ENCODE measurements around the gene GPR137B.

GPR137B gene

DNA sequence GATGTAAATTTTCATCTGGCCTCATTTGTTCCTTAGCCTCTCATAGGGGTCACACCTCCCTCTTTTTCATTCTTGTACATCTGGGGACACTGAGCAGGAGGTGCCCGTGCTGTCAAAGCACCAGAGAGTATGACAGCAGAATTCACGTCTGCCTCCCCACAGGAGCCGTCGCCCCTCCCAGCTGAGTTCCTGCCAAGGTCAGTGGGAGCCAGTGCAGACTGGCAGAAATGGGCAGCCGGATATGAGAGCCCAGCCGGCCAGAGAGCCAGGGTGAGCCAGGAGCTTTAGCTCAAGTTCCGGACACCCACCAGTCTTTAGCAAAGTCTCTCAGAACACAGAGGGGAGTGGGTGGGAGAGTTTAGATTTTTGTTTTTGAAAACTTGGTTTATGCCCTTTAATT lies 21.9 kb downstream of the GPR137B start:
- H3K27ac ChIP-seq = no peak overlapping the region
- TF ChIP-seq ZFX (IDR thresholded peaks at IDR 0.05; ENCODE audit: borderline replicate concordance) = no peak
- TF ChIP-seq, protein P1, sequence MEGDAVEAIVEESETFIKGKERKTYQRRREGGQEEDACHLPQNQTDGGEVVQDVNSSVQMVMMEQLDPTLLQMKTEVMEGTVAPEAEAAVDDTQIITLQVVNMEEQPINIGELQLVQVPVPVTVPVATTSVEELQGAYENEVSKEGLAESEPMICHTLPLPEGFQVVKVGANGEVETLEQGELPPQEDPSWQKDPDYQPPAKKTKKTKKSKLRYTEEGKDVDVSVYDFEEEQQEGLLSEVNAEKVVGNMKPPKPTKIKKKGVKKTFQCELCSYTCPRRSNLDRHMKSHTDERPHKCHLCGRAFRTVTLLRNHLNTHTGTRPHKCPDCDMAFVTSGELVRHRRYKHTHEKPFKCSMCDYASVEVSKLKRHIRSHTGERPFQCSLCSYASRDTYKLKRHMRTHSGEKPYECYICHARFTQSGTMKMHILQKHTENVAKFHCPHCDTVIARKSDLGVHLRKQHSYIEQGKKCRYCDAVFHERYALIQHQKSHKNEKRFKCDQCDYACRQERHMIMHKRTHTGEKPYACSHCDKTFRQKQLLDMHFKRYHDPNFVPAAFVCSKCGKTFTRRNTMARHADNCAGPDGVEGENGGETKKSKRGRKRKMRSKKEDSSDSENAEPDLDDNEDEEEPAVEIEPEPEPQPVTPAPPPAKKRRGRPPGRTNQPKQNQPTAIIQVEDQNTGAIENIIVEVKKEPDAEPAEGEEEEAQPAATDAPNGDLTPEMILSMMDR (IDR thresholded peaks at IDR 0.05) = no peak

DNA sequence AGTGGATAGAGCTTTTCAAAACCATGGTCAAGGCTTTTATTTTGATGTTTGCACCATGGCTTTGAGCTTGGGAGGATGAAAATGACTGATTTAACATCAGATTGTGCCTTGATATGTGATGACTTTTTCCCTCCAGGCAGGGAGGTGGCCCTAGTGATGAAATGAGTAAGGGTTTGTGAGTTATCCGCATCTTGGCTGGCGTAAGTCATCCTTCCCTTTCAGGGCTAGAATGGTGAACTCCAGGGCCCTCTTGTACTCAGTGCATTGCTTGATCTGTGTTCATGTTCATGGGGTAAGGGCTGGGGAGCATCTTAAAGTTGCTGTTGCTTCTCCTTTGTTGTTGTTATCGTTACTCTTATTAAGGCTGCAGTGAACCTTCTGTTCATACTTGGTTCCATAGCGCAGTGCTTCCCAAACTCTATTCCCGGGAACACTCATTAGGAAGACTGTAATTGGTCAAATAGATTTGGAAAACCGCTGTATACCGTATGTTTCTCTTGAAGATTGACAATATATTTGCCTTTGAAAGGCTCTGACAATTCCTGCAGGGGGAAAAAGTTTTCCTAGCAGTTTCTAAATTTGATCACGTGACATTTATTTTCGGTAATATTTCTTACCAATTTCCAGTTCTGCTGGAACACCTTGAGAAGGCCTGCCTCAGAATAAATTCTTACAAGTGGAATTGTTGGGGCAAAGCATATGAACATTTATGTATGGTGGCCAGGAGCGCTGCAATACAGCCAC lies 23.1 kb downstream of the GPR137B start:
- TF ChIP-seq, protein P1 (IDR thresholded peaks at IDR 0.05) = no peak
- no peak for TF ChIP-seq ZFX (IDR thresholded peaks at IDR 0.05; ENCODE audit: borderline replicate concordance)

DNA sequence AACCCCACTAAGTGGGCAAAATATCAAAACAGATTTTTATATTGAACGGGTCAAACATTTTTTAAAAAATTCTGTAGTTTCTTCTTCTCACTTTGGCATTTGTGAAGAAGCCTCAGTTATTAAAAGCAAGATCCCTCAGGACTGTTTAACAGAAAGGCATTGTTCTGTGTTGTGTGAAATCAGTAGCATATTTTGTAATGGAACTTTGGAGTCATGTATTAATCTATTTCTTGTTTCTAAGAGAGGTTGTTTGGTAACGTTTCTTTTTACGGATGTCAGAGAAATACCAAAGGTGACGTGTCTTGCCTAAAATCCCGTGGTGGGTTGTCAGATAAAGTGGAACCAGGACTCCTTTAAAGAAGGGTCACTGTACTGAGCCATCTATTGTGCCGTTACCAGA lies 23.7 kb downstream of the GPR137B start:
- H3K27ac ChIP-seq = no peak overlapping the region

More for the DNA sequence above, 23.1 kb downstream of the GPR137B start:
- H3K27ac ChIP-seq = no peak overlapping the region

DNA sequence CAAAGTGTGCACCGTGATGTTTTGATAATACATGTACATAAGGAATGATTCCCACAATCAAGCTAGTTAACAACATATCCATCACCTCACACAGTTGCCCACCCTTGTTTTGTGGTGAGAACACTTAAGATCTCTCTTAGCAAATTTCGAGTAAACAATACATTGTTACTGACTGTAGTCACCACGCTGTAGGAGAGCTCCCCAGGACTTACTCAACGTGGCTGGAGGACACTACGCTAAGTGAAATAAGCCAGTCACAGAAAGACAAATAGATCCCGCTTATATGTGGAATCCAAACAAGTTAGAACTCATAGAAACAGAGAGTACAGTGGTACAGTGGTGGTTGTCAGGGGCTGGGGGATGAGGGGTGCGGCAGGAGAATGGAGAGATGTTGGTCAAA lies 24.8 kb downstream of the GPR137B start:
- no peak overlapping the region for H3K27ac ChIP-seq
- TF ChIP-seq, protein P1 (IDR thresholded peaks at IDR 0.05) = no peak
- TF ChIP-seq ZFX (IDR thresholded peaks at IDR 0.05; ENCODE audit: borderline replicate concordance) = no peak

More for the DNA sequence above, 23.7 kb downstream of the GPR137B start:
- no peak for TF ChIP-seq ZFX (IDR thresholded peaks at IDR 0.05; ENCODE audit: borderline replicate concordance)
- TF ChIP-seq, protein P1 (IDR thresholded peaks at IDR 0.05) = no peak

DNA sequence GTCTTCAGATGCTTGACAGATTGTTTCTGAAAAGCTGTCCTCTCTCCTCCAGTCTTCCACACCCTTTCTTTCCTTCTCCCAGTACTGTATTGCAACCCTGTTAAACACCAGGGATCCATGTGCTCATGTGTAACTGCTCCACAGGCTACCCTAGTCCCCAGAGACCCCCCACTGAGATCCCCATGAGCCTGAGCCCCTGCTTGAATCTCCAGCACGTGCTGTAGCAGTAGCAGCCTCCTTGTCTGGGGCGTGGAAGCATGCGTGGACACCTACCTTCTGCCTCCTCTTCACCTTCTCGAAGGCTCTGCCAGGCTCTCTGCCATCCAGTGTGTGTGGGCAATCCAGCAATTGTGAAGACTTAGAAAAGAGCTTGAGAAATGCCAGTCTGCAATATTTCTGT lies 25.2 kb downstream of the GPR137B start:
- no peak for TF ChIP-seq ZFX (IDR thresholded peaks at IDR 0.05; ENCODE audit: borderline replicate concordance)
- TF ChIP-seq, protein P1 (IDR thresholded peaks at IDR 0.05) = no peak
- no peak overlapping the region for H3K27ac ChIP-seq

DNA sequence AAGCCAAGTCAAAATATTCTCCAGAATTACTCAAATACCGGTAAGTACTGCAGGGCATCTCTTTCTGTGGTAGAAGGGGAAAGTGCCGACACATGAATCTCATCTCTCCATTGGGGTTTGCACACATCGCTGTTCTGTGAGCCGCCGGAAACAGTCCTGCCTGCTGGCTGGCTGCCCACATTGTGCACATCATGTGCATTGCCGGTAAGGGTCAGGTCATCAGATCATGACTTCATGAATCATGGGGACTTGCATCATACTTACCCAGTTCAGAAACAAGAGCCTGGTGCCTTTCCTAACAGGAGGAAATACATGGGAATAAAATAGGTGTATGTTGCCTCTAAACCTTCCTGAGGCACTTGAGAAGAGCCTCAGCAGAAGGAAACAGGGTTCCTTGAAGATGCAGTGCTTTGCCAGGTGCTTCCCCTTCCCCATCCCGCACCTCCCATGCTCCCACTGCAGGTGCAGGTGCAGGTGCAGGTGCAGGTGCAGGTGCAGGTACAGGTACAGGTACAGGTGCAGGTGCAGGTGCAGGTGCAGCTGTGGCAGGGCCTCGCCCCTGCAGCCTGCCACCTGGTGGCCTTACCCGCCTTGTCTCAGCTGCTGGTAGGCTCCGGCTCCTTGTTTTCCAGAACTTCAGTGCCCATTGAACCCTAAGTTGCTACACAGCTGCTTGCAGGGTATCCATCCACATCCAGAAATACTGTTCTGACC lies 26.5 kb downstream of the GPR137B start:
- TF ChIP-seq, protein P1 (IDR thresholded peaks at IDR 0.05) = peak; percentile 62
- no peak for TF ChIP-seq ZFX (IDR thresholded peaks at IDR 0.05; ENCODE audit: borderline replicate concordance)
- no peak overlapping the region for H3K27ac ChIP-seq

DNA sequence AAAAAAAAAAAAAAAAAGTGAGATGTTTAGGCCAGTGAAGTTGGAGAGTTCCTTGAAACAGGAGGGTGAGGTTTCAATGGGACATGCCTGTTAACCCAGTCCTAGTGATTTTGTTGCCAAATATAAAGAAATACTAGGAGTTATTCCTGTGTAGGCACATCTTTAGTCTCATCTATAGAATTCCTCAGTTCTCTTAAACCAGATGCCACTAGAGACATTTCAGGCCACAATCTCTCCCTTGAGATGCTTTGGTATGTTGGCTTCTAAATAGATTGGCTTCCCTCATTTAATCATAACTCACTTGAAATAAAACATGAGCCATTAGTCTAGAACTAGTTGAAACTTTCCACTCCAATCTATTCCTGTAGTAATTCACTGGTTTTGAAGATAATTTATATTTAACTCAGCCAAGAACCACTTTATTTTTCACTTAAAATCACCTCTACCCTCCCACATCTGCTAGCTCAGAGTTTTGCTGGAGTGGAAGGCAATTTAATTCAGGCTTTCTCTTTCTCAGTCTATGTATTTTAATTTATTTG lies 29.8 kb downstream of the GPR137B start:
- TF ChIP-seq ZFX (IDR thresholded peaks at IDR 0.05; ENCODE audit: borderline replicate concordance) = no peak
- TF ChIP-seq, protein P1 (IDR thresholded peaks at IDR 0.05) = no peak
- no peak overlapping the region for H3K27ac ChIP-seq
